Gastrocnemius medialis (tissue), 4 donors: ENCODE data around the gene ZP1.

Source experiments
- POLR2A ChIP-seq, 2 donors: fragments of 450-650 bp; IDR thresholded peaks; one replicate each; pipeline ENCODE4 v1.6.1; 2017; ENCODE audit warnings: antibody characterized with exemption in 2 of 2, mild to moderate bottlenecking in 2 of 2, moderate library complexity in 2 of 2
- TF ChIP-seq, protein P1 (sequence below), 5 experiments: fragments of 450-650 bp in 3 of 5; fragments of 200-600 bp in 2 of 5; sonication (generic) in 2 of 5; IDR thresholded peaks in 4 of 5; conservative IDR thresholded peaks in 1 of 5; 1 replicate in 4 of 5; 2 replicates in 1 of 5; pipeline ENCODE4 v1.5.1; 2016 to 2019; ENCODE audit warnings: antibody characterized with exemption in 5 of 5, mild to moderate bottlenecking in 3 of 5, moderate library complexity in 3 of 5

DNA sequence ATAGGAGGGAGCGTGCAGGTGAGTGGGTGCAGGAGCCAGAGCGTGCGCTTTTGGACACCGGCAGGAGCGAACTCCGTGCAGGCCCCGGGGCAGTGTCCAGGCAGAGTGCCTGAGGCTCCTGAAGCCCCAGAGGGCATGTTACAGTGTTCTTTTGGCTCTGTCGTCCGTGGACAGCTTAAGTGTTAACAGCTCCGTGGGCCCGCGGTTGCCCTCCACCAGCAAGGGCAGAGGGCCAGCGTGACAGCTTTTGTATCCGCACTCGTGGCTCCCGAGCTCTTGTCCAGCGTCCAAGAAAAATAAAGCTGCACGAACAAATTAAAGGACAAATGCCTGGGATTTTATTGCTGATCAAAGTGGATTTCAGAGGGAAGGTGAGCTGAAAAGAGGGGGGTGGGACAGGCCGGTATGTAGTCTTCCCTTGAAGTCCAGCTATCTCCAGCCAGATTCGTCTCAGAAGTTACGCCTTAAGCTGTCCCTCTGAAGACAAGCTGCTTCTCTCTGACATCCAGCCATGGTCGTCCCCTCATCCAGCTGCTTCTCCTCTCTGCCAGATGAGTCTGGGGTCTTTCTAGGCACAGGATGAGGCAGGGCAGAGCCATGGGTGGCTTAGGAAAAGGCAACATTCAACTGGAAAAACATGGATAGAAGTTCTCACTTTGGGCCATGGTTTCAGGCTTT, 45.6 kb downstream of the ZP1 start:
- no peak for TF ChIP-seq POLR2A (IDR thresholded peaks at IDR 0.05)
- TF ChIP-seq, protein P1, sequence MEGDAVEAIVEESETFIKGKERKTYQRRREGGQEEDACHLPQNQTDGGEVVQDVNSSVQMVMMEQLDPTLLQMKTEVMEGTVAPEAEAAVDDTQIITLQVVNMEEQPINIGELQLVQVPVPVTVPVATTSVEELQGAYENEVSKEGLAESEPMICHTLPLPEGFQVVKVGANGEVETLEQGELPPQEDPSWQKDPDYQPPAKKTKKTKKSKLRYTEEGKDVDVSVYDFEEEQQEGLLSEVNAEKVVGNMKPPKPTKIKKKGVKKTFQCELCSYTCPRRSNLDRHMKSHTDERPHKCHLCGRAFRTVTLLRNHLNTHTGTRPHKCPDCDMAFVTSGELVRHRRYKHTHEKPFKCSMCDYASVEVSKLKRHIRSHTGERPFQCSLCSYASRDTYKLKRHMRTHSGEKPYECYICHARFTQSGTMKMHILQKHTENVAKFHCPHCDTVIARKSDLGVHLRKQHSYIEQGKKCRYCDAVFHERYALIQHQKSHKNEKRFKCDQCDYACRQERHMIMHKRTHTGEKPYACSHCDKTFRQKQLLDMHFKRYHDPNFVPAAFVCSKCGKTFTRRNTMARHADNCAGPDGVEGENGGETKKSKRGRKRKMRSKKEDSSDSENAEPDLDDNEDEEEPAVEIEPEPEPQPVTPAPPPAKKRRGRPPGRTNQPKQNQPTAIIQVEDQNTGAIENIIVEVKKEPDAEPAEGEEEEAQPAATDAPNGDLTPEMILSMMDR (IDR thresholded peaks at IDR 0.05 in 4 of 5, conservative IDR thresholded peaks at IDR 0.05 in 1 of 5), result no peak
